OCI-LY7 (cell line): ENCODE data around the gene DPYD.

ENCODE experiments used
- EZH2phosphoT487 ChIP-seq: fragments of 200-600 bp; sonication (generic); IDR thresholded peaks from 2 replicates; pipeline ENCODE4 v1.6.1; 2018; ENCODE audit warnings: low read depth, borderline replicate concordance, mild to moderate bottlenecking, mixed run types, antibody characterized with exemption, low read length, moderate library complexity, mixed read lengths
- TF ChIP-seq, protein P1 (sequence below): fragments of 200-600 bp; sonication (generic); conservative IDR thresholded peaks from 2 replicates; pipeline ENCODE4 v1.5.1; 2014; ENCODE audit warnings: mild to moderate bottlenecking, antibody characterized with exemption, low read length, moderate library complexity, mixed read lengths

DNA sequence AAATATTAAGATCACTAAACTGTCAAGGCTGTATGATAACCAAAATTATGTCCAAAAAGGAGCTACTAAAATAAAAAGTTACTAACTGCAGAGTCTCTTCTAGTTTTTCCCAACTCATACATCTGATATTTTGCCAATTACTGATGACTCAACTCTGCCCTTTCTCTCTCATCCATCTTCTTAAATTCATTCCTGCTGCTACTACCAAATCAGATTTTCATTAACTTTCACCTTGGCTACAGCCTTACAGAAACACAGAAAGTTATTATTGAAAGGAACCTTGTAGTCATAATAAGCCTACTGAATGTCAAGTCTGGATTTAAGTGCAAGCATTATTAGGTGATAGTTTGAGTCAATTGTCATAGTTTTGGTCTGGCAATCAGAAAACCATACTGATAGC lies 273.1 kb downstream of the DPYD start:
- TF ChIP-seq, protein P1, sequence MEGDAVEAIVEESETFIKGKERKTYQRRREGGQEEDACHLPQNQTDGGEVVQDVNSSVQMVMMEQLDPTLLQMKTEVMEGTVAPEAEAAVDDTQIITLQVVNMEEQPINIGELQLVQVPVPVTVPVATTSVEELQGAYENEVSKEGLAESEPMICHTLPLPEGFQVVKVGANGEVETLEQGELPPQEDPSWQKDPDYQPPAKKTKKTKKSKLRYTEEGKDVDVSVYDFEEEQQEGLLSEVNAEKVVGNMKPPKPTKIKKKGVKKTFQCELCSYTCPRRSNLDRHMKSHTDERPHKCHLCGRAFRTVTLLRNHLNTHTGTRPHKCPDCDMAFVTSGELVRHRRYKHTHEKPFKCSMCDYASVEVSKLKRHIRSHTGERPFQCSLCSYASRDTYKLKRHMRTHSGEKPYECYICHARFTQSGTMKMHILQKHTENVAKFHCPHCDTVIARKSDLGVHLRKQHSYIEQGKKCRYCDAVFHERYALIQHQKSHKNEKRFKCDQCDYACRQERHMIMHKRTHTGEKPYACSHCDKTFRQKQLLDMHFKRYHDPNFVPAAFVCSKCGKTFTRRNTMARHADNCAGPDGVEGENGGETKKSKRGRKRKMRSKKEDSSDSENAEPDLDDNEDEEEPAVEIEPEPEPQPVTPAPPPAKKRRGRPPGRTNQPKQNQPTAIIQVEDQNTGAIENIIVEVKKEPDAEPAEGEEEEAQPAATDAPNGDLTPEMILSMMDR: no peak
- TF ChIP-seq EZH2phosphoT487: no peak
